Osteoblast (primary cell): Measurements from ENCODE around the gene APOBEC2. TPM values are rescaled to one million over a fixed set of nuclear protein-coding genes. Genes with fewer than 3 reads are reported as not detected.

Experiments
- DNase-seq: peaks from one replicate; pipeline ENCODE4 v3.0.0; 2011; ENCODE audit warnings: low spot score, mixed read lengths; ENCODE audit not compliant: insufficient read length; ENCODE audit errors: missing footprints
- H2AFZ ChIP-seq: 2 replicates; pipeline ENCODE4 v1.6.0; 2011; ENCODE audit warnings: mild to moderate bottlenecking, low read length
- H3K27ac ChIP-seq: 2 replicates; pipeline ENCODE4 v1.5.1; 2011; ENCODE audit warnings: mild to moderate bottlenecking, low read depth, low read length, moderate library complexity
- H3K27me3 ChIP-seq: 2 replicates; pipeline ENCODE4 v1.6.0; 2012; ENCODE audit warnings: mild to moderate bottlenecking, control low read depth, inconsistent platforms, low read length, moderate library complexity; ENCODE audit not compliant: insufficient read depth
- H3K36me3 ChIP-seq: 2 replicates; pipeline ENCODE4 v1.5.1; 2011; ENCODE audit warnings: mild to moderate bottlenecking, low read length, control low read depth, moderate library complexity; ENCODE audit not compliant: insufficient read depth
- H3K4me1 ChIP-seq: 2 replicates; pipeline ENCODE4 v1.5.1; 2011; ENCODE audit warnings: mild to moderate bottlenecking, low read length, control low read depth, moderate library complexity; ENCODE audit not compliant: insufficient read depth
- H3K4me2 ChIP-seq: 2 replicates; pipeline ENCODE4 v1.6.0; 2011; ENCODE audit warnings: mild to moderate bottlenecking, low read length; ENCODE audit not compliant: insufficient read depth
- H3K4me3 ChIP-seq: fragments of 200-600 bp; sonication (generic); 3 replicates; pipeline ENCODE4 v1.5.1; 2012; ENCODE audit warnings: mild to moderate bottlenecking, low read length, inconsistent platforms; ENCODE audit not compliant: insufficient read depth
- H3K79me2 ChIP-seq: 2 replicates; pipeline ENCODE4 v1.6.0; 2012; ENCODE audit warnings: mild to moderate bottlenecking, low read length, control low read depth, inconsistent platforms; ENCODE audit not compliant: insufficient read depth
- H3K9me3 ChIP-seq: 2 replicates; pipeline ENCODE4 v1.5.1; 2011; ENCODE audit warnings: low read depth, low read length, control low read depth
- H4K20me1 ChIP-seq: 2 replicates; pipeline ENCODE4 v1.6.0; 2012; ENCODE audit warnings: mild to moderate bottlenecking, low read length, control low read depth; ENCODE audit not compliant: insufficient read depth
- CTCF ChIP-seq: IDR thresholded peaks from 2 replicates; pipeline ENCODE4 v1.5.1; 2011; ENCODE audit warnings: mild to moderate bottlenecking, low read depth, low read length, moderate library complexity; ENCODE audit errors: extremely low read depth
- total RNA-seq: library from RNA; depleted of rRNA; stranded (reverse); fragments of >200 nt; gene quantifications from 2 replicates; pipeline ENCODE4 v1.2.3, GENCODE V29; 2012

The APOBEC2 gene
- total RNA-seq, 1 donor, result not detected

GRCh38 chr6:41047745-41048732, 5.0 kb upstream of the APOBEC2 start:
- peak; percentile 43 for DNase-seq
- Histone ChIP-seq H3K79me2 (no peaks in the 10 kb centered on the region), H3K4me3 (no peak overlapping the region), H3K27me3 (no peaks in the 10 kb centered on the region), H3K27ac (no peak overlapping the region), H3K4me2 (no peak overlapping the region), H2AFZ (no peak overlapping the region), H3K9me3 (no peaks in the 10 kb centered on the region), H3K36me3 (no peaks in the 10 kb centered on the region), H3K4me1 (no peaks in the 10 kb centered on the region), H4K20me1 (no peaks in the 10 kb centered on the region)
- no peak for TF ChIP-seq CTCF

GRCh38 chr6:41049521-41049920, 3.5 kb upstream of the APOBEC2 start:
- Histone ChIP-seq H2AFZ (no peak overlapping the region), H3K27me3 (peaks cover 3% of the 10 kb centered on the region), H3K4me1 (no peaks in the 10 kb centered on the region), H3K27ac (no peak overlapping the region), H3K4me2 (no peak overlapping the region), H3K79me2 (no peaks in the 10 kb centered on the region), H3K36me3 (no peaks in the 10 kb centered on the region), H4K20me1 (no peaks in the 10 kb centered on the region), H3K4me3 (no peak overlapping the region), H3K9me3 (no peaks in the 10 kb centered on the region)
- no peak for TF ChIP-seq CTCF
- peak; percentile 10 for DNase-seq

- Histone ChIP-seq H3K9me3 (no peaks in the 10 kb centered on the region), H3K4me3 (no peak overlapping the region), H3K27me3 (peaks cover 7% of the 10 kb centered on the region), H3K4me1 (no peaks in the 10 kb centered on the region), H4K20me1 (no peaks in the 10 kb centered on the region), H3K27ac (no peak overlapping the region), H2AFZ (no peak overlapping the region), H3K36me3 (no peaks in the 10 kb centered on the region), H3K79me2 (no peaks in the 10 kb centered on the region), H3K4me2 (no peak overlapping the region)
- DNase-seq, result no peak
- no peak for TF ChIP-seq CTCF
Measured at GRCh38 chr6:41049955-41050354, 3.0 kb upstream of the APOBEC2 start.

- Histone ChIP-seq H3K36me3 (no peaks in the 10 kb centered on the region), H3K4me3 (no peak overlapping the region), H2AFZ (no peak overlapping the region)
Measured at GRCh38 chr6:41050536-41050935, 2.5 kb upstream of the APOBEC2 start.

More at GRCh38 chr6:41050536-41050935, 2.5 kb upstream of the APOBEC2 start:
- H3K27me3 ChIP-seq, result peaks cover 7% of the 10 kb centered on the region
- H3K4me2 ChIP-seq, result no peak overlapping the region
- H3K9me3 ChIP-seq, result no peaks in the 10 kb centered on the region
- H3K27ac ChIP-seq, result no peak overlapping the region
- no peak for TF ChIP-seq CTCF
- no peaks in the 10 kb centered on the region for H3K4me1 ChIP-seq
- H4K20me1 ChIP-seq, result no peaks in the 10 kb centered on the region
- no peaks in the 10 kb centered on the region for H3K79me2 ChIP-seq
- peak; percentile 11 for DNase-seq
